HEK293 (cell line): Measurements from ENCODE around the gene TRMU.

Experiments used
- CTCF ChIA-PET: fragments of 350-600 bp; formaldehyde crosslinking; extraction: SDS; loops from one replicate; lab custom pipeline; 2021; ENCODE audit warnings: antibody characterized with exemption; lab: Yijun Ruan, JAX
- POLR2A ChIA-PET: fragments of 300-600 bp; formaldehyde crosslinking; extraction: SDS; loops from one replicate; lab custom pipeline; 2020; ENCODE audit warnings: antibody characterized with exemption, inconsistent platforms; lab: Yijun Ruan, JAX
- H3K27ac ChIP-seq: fragments of 200-500 bp; sonication (Bioruptor generic); 2 replicates; pipeline ENCODE4 v1.5.1; 2014; ENCODE audit warnings: low read depth, low read length, control low read depth, inconsistent platforms; ENCODE audit errors: extremely low read depth
- H3K36me3 ChIP-seq, 2 experiments: fragments of 200-500 bp in 1 of 2; sonication (Bioruptor generic) in 1 of 2; 1 replicate in 1 of 2; 2 replicates in 1 of 2; pipeline ENCODE4 v1.5.1; 2014 to 2017; ENCODE audit warnings: inconsistent platforms in 2 of 2, low read length in 2 of 2; ENCODE audit not compliant: control insufficient read depth in 2 of 2, insufficient read depth in 1 of 2
- H3K4me1 ChIP-seq: fragments of 200-500 bp; sonication (Bioruptor generic); 2 replicates; pipeline ENCODE4 v1.5.1; 2014; ENCODE audit warnings: mild to moderate bottlenecking, low read length, inconsistent platforms; ENCODE audit not compliant: control insufficient read depth, insufficient read depth
- H3K4me3 ChIP-seq: 2 replicates; pipeline ENCODE4 v1.5.1; 2011; ENCODE audit warnings: low read depth, mild to moderate bottlenecking, control low read depth, low read length, moderate library complexity
- H3K9me3 ChIP-seq: fragments of 200-500 bp; sonication (Bioruptor generic); 2 replicates; pipeline ENCODE4 v1.5.1; 2014; ENCODE audit warnings: low read depth, low read length, inconsistent platforms; ENCODE audit not compliant: control insufficient read depth, insufficient read depth
- GLIS1 ChIP-seq: fragments of 450-650 bp; formaldehyde crosslinking; IDR thresholded peaks from 2 replicates; pipeline ENCODE4 v1.5.1; 2016; ENCODE audit warnings: missing biosample characterization, missing genetic modification characterization
- HOXD13 ChIP-seq: sonication (generic); formaldehyde crosslinking; IDR thresholded peaks from 2 replicates; pipeline ENCODE4 v1.8.0; 2022; ENCODE audit warnings: missing genetic modification reagents, borderline replicate concordance
- KLF1 ChIP-seq: fragments of 450-650 bp; formaldehyde crosslinking; IDR thresholded peaks from 2 replicates; pipeline ENCODE4 v1.5.1; 2016; ENCODE audit warnings: missing biosample characterization, missing genetic modification characterization
- KLF17 ChIP-seq: fragments of 450-650 bp; formaldehyde crosslinking; IDR thresholded peaks from 2 replicates; pipeline ENCODE4 v1.5.1; 2016; ENCODE audit warnings: missing biosample characterization, missing genetic modification characterization
- OSR2 ChIP-seq: fragments of 450-650 bp; formaldehyde crosslinking; IDR thresholded peaks from 2 replicates; pipeline ENCODE4 v1.5.1; 2016; ENCODE audit warnings: missing biosample characterization, missing genetic modification characterization
- SP7 ChIP-seq: fragments of 450-650 bp; formaldehyde crosslinking; IDR thresholded peaks from 2 replicates; pipeline ENCODE4 v1.5.1; 2016; ENCODE audit warnings: missing biosample characterization, missing genetic modification characterization
- ZBTB10 ChIP-seq: fragments of 450-650 bp; formaldehyde crosslinking; IDR thresholded peaks from 2 replicates; pipeline ENCODE4 v1.5.1; 2016; ENCODE audit warnings: missing biosample characterization, missing genetic modification characterization
- ZFP37 ChIP-seq: fragments of 450-650 bp; formaldehyde crosslinking; IDR thresholded peaks from 2 replicates; pipeline ENCODE4 v1.5.1; 2016; ENCODE audit warnings: missing biosample characterization, missing genetic modification characterization
- ZNF146 ChIP-seq: fragments of 450-650 bp; formaldehyde crosslinking; IDR thresholded peaks from 2 replicates; pipeline ENCODE4 v1.5.1; 2016; ENCODE audit warnings: missing biosample characterization, missing genetic modification characterization
- ZNF311 ChIP-seq: fragments of 450-650 bp; formaldehyde crosslinking; IDR thresholded peaks from 2 replicates; pipeline ENCODE4 v1.5.1; 2017; ENCODE audit warnings: missing biosample characterization, missing genetic modification characterization, borderline replicate concordance
- ZNF394 ChIP-seq: fragments of 450-650 bp; formaldehyde crosslinking; IDR thresholded peaks from 2 replicates; pipeline ENCODE4 v1.5.1; 2016; ENCODE audit warnings: missing biosample characterization, missing genetic modification characterization, mild to moderate bottlenecking, moderate library complexity, borderline replicate concordance
- ZNF501 ChIP-seq: fragments of 450-650 bp; formaldehyde crosslinking; IDR thresholded peaks from 2 replicates; pipeline ENCODE4 v1.5.1; 2016; ENCODE audit warnings: missing biosample characterization, missing genetic modification characterization
- ZNF529 ChIP-seq: fragments of 450-650 bp; formaldehyde crosslinking; IDR thresholded peaks from 2 replicates; pipeline ENCODE4 v1.5.1; 2017; ENCODE audit warnings: missing genetic modification characterization, missing biosample characterization; ENCODE audit not compliant: insufficient replicate concordance
- ZNF544 ChIP-seq: fragments of 450-650 bp; formaldehyde crosslinking; IDR thresholded peaks from 2 replicates; pipeline ENCODE4 v1.5.0; 2017; ENCODE audit warnings: missing biosample characterization, missing genetic modification characterization
- ZNF624 ChIP-seq: fragments of 450-650 bp; formaldehyde crosslinking; IDR thresholded peaks from 2 replicates; pipeline ENCODE4 v1.5.1; 2017; ENCODE audit warnings: missing biosample characterization, missing genetic modification characterization
- ZNF670 ChIP-seq: fragments of 450-650 bp; formaldehyde crosslinking; IDR thresholded peaks from 2 replicates; pipeline ENCODE4 v1.5.1; 2016; ENCODE audit warnings: missing biosample characterization, missing genetic modification characterization, low read depth
- ZNF692 ChIP-seq: fragments of 450-650 bp; formaldehyde crosslinking; IDR thresholded peaks from 2 replicates; pipeline ENCODE4 v1.5.1; 2016; ENCODE audit warnings: missing biosample characterization, missing genetic modification characterization
- ZNF792 ChIP-seq: fragments of 450-650 bp; formaldehyde crosslinking; IDR thresholded peaks from 2 replicates; pipeline ENCODE4 v1.5.1; 2016; ENCODE audit warnings: missing biosample characterization, missing genetic modification characterization
- ZNF843 ChIP-seq: fragments of 450-650 bp; formaldehyde crosslinking; IDR thresholded peaks from 2 replicates; pipeline ENCODE4 v1.5.1; 2016; ENCODE audit warnings: missing biosample characterization, missing genetic modification characterization
- TF ChIP-seq, protein P1 (sequence below): fragments of 450-650 bp; formaldehyde crosslinking; IDR thresholded peaks from 2 replicates; pipeline ENCODE4 v1.5.1; 2016; ENCODE audit warnings: missing biosample characterization, missing genetic modification characterization, low read depth
- TF ChIP-seq, protein P2 (sequence below): fragments of 450-650 bp; formaldehyde crosslinking; IDR thresholded peaks from 2 replicates; pipeline ENCODE4 v1.5.1; 2016; ENCODE audit warnings: missing biosample characterization, missing genetic modification characterization
- TF ChIP-seq, protein P3 (sequence below): fragments of 450-650 bp; formaldehyde crosslinking; IDR thresholded peaks from 2 replicates; pipeline ENCODE4 v1.5.1; 2017; ENCODE audit warnings: missing biosample characterization, missing genetic modification characterization

Gene TRMU

DNA sequence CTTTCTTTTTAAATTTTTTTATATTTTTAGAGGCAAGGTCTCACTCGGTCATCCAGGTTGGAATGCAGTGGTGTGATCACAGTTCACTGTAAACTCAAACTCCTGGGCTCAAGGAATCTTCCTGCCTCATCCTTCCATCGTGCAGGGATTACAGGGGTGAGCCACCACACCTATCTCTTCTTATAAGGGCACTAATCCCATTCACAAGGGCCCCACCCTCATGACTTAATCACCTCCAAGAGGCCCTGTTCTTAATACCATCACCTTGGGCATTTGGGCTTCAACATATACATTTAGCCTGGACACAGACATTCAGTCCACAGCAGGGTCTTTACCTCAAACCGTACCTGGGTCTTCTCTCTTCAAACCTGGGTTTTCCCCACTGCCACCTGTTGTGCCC lies 43.3 kb upstream of the TRMU start (continued):
- TF ChIP-seq ZBTB10, result no peak
- no peak for TF ChIP-seq GLIS1

DNA sequence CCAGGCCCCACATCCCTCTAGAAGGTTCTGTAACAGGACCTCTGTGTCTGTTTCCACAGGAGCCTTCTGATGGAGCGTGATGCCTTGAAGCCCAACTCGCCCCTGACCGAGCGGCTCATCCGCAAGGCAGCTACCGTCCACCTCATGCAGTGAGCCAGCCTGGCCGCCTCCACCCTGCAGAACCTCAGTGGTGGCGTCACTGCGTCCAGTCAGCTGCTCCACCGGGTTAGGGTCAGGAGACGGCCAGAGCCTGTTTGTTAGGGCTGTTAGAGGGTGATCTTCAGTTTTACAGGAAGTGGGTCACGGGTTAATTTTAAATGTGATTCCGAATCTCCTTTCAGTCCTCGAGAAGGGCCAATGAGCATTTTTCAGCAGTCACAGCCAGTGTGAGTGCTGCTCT lies 42.8 kb upstream of the TRMU start:
- H3K4me3 ChIP-seq, result no peak overlapping the region
- H3K36me3 ChIP-seq, result peaks cover 10 to 57% of the 10 kb centered on the region in 2 experiments; a peak in 2 of 3 replicates
- no peaks in the 10 kb centered on the region for H3K9me3 ChIP-seq
- H3K4me1 ChIP-seq, result peaks cover 8% of the 10 kb centered on the region
- TF ChIP-seq, protein P1, sequence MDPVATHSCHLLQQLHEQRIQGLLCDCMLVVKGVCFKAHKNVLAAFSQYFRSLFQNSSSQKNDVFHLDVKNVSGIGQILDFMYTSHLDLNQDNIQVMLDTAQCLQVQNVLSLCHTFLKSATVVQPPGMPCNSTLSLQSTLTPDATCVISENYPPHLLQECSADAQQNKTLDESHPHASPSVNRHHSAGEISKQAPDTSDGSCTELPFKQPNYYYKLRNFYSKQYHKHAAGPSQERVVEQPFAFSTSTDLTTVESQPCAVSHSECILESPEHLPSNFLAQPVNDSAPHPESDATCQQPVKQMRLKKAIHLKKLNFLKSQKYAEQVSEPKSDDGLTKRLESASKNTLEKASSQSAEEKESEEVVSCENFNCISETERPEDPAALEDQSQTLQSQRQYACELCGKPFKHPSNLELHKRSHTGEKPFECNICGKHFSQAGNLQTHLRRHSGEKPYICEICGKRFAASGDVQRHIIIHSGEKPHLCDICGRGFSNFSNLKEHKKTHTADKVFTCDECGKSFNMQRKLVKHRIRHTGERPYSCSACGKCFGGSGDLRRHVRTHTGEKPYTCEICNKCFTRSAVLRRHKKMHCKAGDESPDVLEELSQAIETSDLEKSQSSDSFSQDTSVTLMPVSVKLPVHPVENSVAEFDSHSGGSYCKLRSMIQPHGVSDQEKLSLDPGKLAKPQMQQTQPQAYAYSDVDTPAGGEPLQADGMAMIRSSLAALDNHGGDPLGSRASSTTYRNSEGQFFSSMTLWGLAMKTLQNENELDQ (tag by site-specific recombination), result no peak
- no peak for TF ChIP-seq SP7 (tag by site-specific recombination)
- TF ChIP-seq KLF1 (tag by site-specific recombination), result no peak
- TF ChIP-seq HOXD13 (CRISPR knock-in tag), result no peak
- CTCF ChIA-PET, result no interaction called here
- H3K27ac ChIP-seq, result no peak overlapping the region
- POLR2A ChIA-PET, result interaction anchor here (1.4 kb wide), 1 partner anchor 42 kb away, joined by 3 read pairs; the partner anchor contains the start of gene CDPF1

GRCh38 chr22:46293577-46294260 lies 41.8 kb upstream of the TRMU start:
- H3K4me1 ChIP-seq, result peaks cover 8% of the 10 kb centered on the region
- TF ChIP-seq ZNF624 (no peak), ZNF394 (tag by site-specific recombination) (no peak), ZNF792 (tag by site-specific recombination) (no peak), ZNF544 (tag by site-specific recombination) (no peak), ZNF501 (no peak), KLF17 (tag by site-specific recombination) (no peak), ZNF529 (no peak), ZNF146 (tag by site-specific recombination) (no peak), ZFP37 (tag by site-specific recombination) (no peak), ZNF843 (tag by site-specific recombination) (no peak), ZNF692 (tag by site-specific recombination) (no peak), ZNF670 (tag by site-specific recombination) (no peak), ZNF311 (no peak), OSR2 (no peak)
- TF ChIP-seq, protein P2, sequence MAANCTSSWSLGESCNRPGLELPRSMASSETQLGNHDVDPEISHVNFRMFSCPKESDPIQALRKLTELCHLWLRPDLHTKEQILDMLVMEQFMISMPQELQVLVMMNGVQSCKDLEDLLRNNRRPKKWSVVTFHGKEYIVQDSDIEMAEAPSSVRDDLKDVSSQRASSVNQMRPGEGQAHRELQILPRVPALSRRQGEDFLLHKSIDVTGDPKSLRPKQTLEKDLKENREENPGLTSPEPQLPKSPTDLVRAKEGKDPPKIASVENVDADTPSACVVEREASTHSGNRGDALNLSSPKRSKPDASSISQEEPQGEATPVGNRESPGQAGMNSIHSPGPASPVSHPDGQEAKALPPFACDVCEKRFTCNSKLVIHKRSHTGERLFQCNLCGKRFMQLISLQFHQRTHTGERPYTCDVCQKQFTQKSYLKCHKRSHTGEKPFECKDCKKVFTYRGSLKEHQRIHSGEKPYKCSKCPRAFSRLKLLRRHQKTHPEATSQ (tag by site-specific recombination), result no peak
- TF ChIP-seq, protein P3, sequence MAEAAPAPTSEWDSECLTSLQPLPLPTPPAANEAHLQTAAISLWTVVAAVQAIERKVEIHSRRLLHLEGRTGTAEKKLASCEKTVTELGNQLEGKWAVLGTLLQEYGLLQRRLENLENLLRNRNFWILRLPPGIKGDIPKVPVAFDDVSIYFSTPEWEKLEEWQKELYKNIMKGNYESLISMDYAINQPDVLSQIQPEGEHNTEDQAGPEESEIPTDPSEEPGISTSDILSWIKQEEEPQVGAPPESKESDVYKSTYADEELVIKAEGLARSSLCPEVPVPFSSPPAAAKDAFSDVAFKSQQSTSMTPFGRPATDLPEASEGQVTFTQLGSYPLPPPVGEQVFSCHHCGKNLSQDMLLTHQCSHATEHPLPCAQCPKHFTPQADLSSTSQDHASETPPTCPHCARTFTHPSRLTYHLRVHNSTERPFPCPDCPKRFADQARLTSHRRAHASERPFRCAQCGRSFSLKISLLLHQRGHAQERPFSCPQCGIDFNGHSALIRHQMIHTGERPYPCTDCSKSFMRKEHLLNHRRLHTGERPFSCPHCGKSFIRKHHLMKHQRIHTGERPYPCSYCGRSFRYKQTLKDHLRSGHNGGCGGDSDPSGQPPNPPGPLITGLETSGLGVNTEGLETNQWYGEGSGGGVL (tag by site-specific recombination), result no peak

More at GRCh38 chr22:46293577-46294260, 41.8 kb upstream of the TRMU start:
- ChIA-PET POLR2A (interaction anchor here (1.4 kb wide), 1 partner anchor 43 kb away, joined by 3 read pairs; the partner anchor contains the start of gene CDPF1), CTCF (interaction anchor here (0.7 kb wide), 1 partner anchor 173 kb away, joined by 6 read pairs; no protein-coding TSS in a partner anchor)
- H3K36me3 ChIP-seq, result peaks cover 20 to 57% of the 10 kb centered on the region in 2 experiments; a peak in 2 of 3 replicates
- no peak overlapping the region for H3K4me3 ChIP-seq
- no peaks in the 10 kb centered on the region for H3K9me3 ChIP-seq
- H3K27ac ChIP-seq, result no peak overlapping the region
